K562 (cell line): ENCODE data around the gene FILIP1L. TPM values are rescaled to one million over a fixed set of nuclear protein-coding genes. Genes with fewer than 3 reads are reported as not detected.

Experiments
- NUFIP1 ChIP-seq: fragments of 450-650 bp; IDR thresholded peaks from 2 replicates; pipeline ENCODE4 v1.6.1; 2018; ENCODE audit not compliant: partially characterized antibody
- POLR2B ChIP-seq: fragments of 450-650 bp; IDR thresholded peaks from 2 replicates; pipeline ENCODE4 v1.6.1; 2018; ENCODE audit warnings: low read depth; ENCODE audit not compliant: partially characterized antibody
- PURB ChIP-seq: sonication (generic); formaldehyde crosslinking; IDR thresholded peaks from 2 replicates; pipeline ENCODE4 v1.9.0; 2021; ENCODE audit warnings: low read depth, mild to moderate bottlenecking, missing genetic modification reagents
- SUPT5H ChIP-seq: fragments of 450-650 bp; IDR thresholded peaks from 2 replicates; pipeline ENCODE4 v1.6.1; 2016
- THRA ChIP-seq: fragments of 450-650 bp; IDR thresholded peaks from 2 replicates; pipeline ENCODE4 v1.6.1; 2017; ENCODE audit warnings: mild to moderate bottlenecking, moderate library complexity
- ZNF311 ChIP-seq: fragments of 250-450 bp; sonication (Bioruptor Pico); IDR thresholded peaks from 2 replicates; pipeline ENCODE4 v1.4.0; 2020; ENCODE audit warnings: mild to moderate bottlenecking, moderate library complexity
- polyA plus RNA-seq, 8 experiments: library from polyadenylated mRNA; depleted of rRNA in 4 of 8; stranded (reverse) in 5 of 8; unstranded in 3 of 8; fragments of >200 nt; fragmentation: Nextera tagmentation in 2 of 8; fragmentation: Illumina TruSeq in 1 of 8; extraction: Ambion mirVana in 2 of 8; extraction: Trizol in 1 of 8; gene quantifications; 2 replicates each; pipeline versions ENCODE4 v1.2.1 to v1.2.3, GENCODE V29; 2011 to 2014; ENCODE audit warnings: inconsistent platforms in 1 of 8, missing spikeins in 1 of 8
- total RNA-seq, 7 experiments: library from RNA; depleted of rRNA in 6 of 7; stranded (reverse); fragments of >200 nt in 6 of 7; fragmentation: Illumina TruSeq in 2 of 7; extraction: Trizol in 2 of 7; gene quantifications; 2 replicates each; pipeline versions ENCODE4 v1.2.1 to v1.2.3, GENCODE V29; 2011 to 2021; ENCODE audit warnings: low replicate concordance in 1 of 7
- TF ChIP-seq, protein P1 (sequence below): fragments of 200-600 bp; sonication (generic); IDR thresholded peaks from one replicate; pipeline ENCODE4 v1.6.1; 2012; ENCODE audit warnings: mild to moderate bottlenecking, low read depth, low read length, inconsistent platforms
- TF ChIP-seq, protein P2 (sequence below): fragments of 150-350 bp; conservative IDR thresholded peaks from 2 replicates; pipeline ENCODE4 v1.6.1; 2014; ENCODE audit warnings: low read length

Gene FILIP1L
- total and polyA plus RNA-seq, 9 of the 15 experiments (the other 6 are each of a cell fraction or from before 2014, with no cell fraction given) = 0.50 to 2.1 (median 1.1) TPM

GRCh38 chr3:100033903-100034471, 80.3 kb downstream of the FILIP1L start (continued):
- TF ChIP-seq, protein P1, sequence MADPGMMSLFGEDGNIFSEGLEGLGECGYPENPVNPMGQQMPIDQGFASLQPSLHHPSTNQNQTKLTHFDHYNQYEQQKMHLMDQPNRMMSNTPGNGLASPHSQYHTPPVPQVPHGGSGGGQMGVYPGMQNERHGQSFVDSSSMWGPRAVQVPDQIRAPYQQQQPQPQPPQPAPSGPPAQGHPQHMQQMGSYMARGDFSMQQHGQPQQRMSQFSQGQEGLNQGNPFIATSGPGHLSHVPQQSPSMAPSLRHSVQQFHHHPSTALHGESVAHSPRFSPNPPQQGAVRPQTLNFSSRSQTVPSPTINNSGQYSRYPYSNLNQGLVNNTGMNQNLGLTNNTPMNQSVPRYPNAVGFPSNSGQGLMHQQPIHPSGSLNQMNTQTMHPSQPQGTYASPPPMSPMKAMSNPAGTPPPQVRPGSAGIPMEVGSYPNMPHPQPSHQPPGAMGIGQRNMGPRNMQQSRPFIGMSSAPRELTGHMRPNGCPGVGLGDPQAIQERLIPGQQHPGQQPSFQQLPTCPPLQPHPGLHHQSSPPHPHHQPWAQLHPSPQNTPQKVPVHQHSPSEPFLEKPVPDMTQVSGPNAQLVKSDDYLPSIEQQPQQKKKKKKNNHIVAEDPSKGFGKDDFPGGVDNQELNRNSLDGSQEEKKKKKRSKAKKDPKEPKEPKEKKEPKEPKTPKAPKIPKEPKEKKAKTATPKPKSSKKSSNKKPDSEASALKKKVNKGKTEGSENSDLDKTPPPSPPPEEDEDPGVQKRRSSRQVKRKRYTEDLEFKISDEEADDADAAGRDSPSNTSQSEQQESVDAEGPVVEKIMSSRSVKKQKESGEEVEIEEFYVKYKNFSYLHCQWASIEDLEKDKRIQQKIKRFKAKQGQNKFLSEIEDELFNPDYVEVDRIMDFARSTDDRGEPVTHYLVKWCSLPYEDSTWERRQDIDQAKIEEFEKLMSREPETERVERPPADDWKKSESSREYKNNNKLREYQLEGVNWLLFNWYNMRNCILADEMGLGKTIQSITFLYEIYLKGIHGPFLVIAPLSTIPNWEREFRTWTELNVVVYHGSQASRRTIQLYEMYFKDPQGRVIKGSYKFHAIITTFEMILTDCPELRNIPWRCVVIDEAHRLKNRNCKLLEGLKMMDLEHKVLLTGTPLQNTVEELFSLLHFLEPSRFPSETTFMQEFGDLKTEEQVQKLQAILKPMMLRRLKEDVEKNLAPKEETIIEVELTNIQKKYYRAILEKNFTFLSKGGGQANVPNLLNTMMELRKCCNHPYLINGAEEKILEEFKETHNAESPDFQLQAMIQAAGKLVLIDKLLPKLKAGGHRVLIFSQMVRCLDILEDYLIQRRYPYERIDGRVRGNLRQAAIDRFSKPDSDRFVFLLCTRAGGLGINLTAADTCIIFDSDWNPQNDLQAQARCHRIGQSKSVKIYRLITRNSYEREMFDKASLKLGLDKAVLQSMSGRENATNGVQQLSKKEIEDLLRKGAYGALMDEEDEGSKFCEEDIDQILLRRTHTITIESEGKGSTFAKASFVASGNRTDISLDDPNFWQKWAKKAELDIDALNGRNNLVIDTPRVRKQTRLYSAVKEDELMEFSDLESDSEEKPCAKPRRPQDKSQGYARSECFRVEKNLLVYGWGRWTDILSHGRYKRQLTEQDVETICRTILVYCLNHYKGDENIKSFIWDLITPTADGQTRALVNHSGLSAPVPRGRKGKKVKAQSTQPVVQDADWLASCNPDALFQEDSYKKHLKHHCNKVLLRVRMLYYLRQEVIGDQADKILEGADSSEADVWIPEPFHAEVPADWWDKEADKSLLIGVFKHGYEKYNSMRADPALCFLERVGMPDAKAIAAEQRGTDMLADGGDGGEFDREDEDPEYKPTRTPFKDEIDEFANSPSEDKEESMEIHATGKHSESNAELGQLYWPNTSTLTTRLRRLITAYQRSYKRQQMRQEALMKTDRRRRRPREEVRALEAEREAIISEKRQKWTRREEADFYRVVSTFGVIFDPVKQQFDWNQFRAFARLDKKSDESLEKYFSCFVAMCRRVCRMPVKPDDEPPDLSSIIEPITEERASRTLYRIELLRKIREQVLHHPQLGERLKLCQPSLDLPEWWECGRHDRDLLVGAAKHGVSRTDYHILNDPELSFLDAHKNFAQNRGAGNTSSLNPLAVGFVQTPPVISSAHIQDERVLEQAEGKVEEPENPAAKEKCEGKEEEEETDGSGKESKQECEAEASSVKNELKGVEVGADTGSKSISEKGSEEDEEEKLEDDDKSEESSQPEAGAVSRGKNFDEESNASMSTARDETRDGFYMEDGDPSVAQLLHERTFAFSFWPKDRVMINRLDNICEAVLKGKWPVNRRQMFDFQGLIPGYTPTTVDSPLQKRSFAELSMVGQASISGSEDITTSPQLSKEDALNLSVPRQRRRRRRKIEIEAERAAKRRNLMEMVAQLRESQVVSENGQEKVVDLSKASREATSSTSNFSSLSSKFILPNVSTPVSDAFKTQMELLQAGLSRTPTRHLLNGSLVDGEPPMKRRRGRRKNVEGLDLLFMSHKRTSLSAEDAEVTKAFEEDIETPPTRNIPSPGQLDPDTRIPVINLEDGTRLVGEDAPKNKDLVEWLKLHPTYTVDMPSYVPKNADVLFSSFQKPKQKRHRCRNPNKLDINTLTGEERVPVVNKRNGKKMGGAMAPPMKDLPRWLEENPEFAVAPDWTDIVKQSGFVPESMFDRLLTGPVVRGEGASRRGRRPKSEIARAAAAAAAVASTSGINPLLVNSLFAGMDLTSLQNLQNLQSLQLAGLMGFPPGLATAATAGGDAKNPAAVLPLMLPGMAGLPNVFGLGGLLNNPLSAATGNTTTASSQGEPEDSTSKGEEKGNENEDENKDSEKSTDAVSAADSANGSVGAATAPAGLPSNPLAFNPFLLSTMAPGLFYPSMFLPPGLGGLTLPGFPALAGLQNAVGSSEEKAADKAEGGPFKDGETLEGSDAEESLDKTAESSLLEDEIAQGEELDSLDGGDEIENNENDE = no peak
- no peak for TF ChIP-seq POLR2B
- TF ChIP-seq NUFIP1 = no peak
- TF ChIP-seq, protein P2, sequence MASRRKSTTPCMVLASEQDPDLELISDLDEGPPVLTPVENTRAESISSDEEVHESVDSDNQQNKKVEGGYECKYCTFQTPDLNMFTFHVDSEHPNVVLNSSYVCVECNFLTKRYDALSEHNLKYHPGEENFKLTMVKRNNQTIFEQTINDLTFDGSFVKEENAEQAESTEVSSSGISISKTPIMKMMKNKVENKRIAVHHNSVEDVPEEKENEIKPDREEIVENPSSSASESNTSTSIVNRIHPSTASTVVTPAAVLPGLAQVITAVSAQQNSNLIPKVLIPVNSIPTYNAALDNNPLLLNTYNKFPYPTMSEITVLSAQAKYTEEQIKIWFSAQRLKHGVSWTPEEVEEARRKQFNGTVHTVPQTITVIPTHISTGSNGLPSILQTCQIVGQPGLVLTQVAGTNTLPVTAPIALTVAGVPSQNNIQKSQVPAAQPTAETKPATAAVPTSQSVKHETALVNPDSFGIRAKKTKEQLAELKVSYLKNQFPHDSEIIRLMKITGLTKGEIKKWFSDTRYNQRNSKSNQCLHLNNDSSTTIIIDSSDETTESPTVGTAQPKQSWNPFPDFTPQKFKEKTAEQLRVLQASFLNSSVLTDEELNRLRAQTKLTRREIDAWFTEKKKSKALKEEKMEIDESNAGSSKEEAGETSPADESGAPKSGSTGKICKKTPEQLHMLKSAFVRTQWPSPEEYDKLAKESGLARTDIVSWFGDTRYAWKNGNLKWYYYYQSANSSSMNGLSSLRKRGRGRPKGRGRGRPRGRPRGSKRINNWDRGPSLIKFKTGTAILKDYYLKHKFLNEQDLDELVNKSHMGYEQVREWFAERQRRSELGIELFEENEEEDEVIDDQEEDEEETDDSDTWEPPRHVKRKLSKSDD = no peak
- TF ChIP-seq PURB = no peak
- TF ChIP-seq SUPT5H = no peak
- no peak for TF ChIP-seq THRA
- TF ChIP-seq ZNF311 (CRISPR knock-in tag) = no peak
